ENCODE results near the gene PROZ. TPM values are rescaled to one million over a fixed set of nuclear protein-coding genes. Genes with fewer than 3 reads are reported as not detected.

The PROZ gene
- total RNA-seq, 2 experiments from 2014 or later = not detected

GRCh38 chr13:113216254-113217048 lies 58.0 kb downstream of the PROZ start:
- ChIA-PET CTCF (no interaction called here), POLR2A (interaction anchor here (0.6 kb wide), 1 partner anchor 12 kb away, joined by 3 read pairs; no protein-coding TSS in a partner anchor)
- Histone ChIP-seq H3K27ac (ENCODE audit: low read depth in 1 of 2, low read length in 2 of 2) (no peak overlapping the region), H3K27me3 (ENCODE audit: control insufficient read depth in 1 of 2, insufficient read depth in 2 of 2, low read length in 2 of 2) (no peaks in the 10 kb centered on the region), H3K36me3 (ENCODE audit: insufficient read depth, low read length) (peaks cover 47% of the 10 kb centered on the region), H3K9me3 (ENCODE audit: control insufficient read depth in 1 of 2, insufficient read depth in 1 of 2, low read length in 2 of 2) (no peaks in the 10 kb centered on the region), H3K4me3 (ENCODE audit: low read length) (no peak overlapping the region), H3K4me1 (ENCODE audit: insufficient read depth, low read length) (peaks cover 51% of the 10 kb centered on the region)
- Mint-ChIP-seq H3K27me3 (no peaks in the 10 kb centered on the region), H3K4me3 (no peak overlapping the region), H3K27ac (no peak overlapping the region), H3K4me1 (ENCODE audit: low read depth) (peaks cover 27% of the 10 kb centered on the region), H3K36me3 (ENCODE audit: low read depth) (peaks cover 38% of the 10 kb centered on the region), H3K9me3 (no peaks in the 10 kb centered on the region)
- no peak for TF ChIP-seq CTCF (IDR thresholded peaks at IDR 0.05)
- ATAC-seq (ENCODE audit: poor library complexity) (no peak), DNase-seq (no peak)
- intact Hi-C loops (cut with DNase I, micrococcal nuclease) = no loop called here

GRCh38 chr13:113218586-113218985 lies 60.1 kb downstream of the PROZ start:
- Mint-ChIP-seq H3K27ac (no peak overlapping the region), H3K4me3 (no peak overlapping the region), H3K27me3 (no peaks in the 10 kb centered on the region), H3K4me1 (ENCODE audit: low read depth) (peaks cover 18% of the 10 kb centered on the region), H3K9me3 (no peaks in the 10 kb centered on the region), H3K36me3 (ENCODE audit: low read depth) (peaks cover 50% of the 10 kb centered on the region)
- H3K27me3 ChIP-seq (ENCODE audit: control insufficient read depth in 1 of 2, insufficient read depth in 2 of 2, low read length in 2 of 2) = no peaks in the 10 kb centered on the region
- peaks cover 49% of the 10 kb centered on the region for H3K36me3 ChIP-seq (ENCODE audit: insufficient read depth, low read length)
- intact Hi-C loops (cut with DNase I, micrococcal nuclease) = no loop called here
- H3K4me3 ChIP-seq (ENCODE audit: low read length) = no peak overlapping the region
- TF ChIP-seq CTCF (IDR thresholded peaks at IDR 0.05) = no peak
- ATAC-seq (ENCODE audit: poor library complexity) (no peak), DNase-seq (no peak)
- H3K4me1 ChIP-seq (ENCODE audit: insufficient read depth, low read length) = peaks cover 34% of the 10 kb centered on the region
- POLR2A ChIA-PET = no interaction called here
- no peaks in the 10 kb centered on the region for H3K9me3 ChIP-seq (ENCODE audit: control insufficient read depth in 1 of 2, insufficient read depth in 1 of 2, low read length in 2 of 2)
- no peak overlapping the region for H3K27ac ChIP-seq (ENCODE audit: low read depth in 1 of 2, low read length in 2 of 2)
- CTCF ChIA-PET = interaction anchor here (0.8 kb wide), 1 partner anchor 10 kb away, joined by 3 read pairs; the partner anchor contains the start of gene PCID2

DNA sequence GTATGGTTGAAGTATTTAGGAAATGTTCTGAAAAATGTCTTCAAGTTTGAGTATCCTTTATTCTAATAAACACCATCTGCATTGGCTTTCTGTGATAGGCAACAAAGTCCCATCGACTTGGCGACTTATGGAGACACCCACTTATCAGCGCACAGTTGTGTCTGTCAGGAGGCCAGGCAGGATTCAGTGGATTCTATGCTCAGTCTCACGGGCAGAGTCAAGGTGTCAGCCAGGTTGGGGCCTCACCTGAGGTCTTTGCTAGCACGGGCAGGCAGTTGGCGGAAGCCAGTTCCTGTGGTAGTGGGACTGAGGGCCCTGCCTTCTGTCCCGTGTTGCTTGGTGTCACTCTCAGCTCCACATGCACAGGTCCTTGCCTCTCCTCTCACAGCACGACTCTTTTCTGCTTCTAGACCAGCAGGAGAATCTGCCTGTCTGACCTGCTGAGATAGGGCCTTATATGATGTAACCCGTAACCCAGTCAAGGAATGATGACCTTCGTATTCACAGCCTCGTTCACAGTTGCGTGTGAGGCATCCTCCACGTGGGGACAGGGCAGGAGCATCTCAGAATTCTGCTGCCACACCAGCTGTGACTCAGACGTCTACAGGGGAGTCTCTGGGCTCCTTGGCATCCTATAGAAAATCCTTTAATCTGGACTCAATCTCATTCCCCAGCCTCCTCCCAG lies 61.0 kb downstream of the PROZ start:
- Histone ChIP-seq H3K27ac (ENCODE audit: low read depth in 1 of 2, low read length in 2 of 2) (no peak overlapping the region), H3K9me3 (ENCODE audit: control insufficient read depth in 1 of 2, insufficient read depth in 1 of 2, low read length in 2 of 2) (no peaks in the 10 kb centered on the region), H3K27me3 (ENCODE audit: control insufficient read depth in 1 of 2, insufficient read depth in 2 of 2, low read length in 2 of 2) (no peaks in the 10 kb centered on the region), H3K36me3 (ENCODE audit: insufficient read depth, low read length) (peaks cover 49% of the 10 kb centered on the region), H3K4me3 (ENCODE audit: low read length) (no peak overlapping the region), H3K4me1 (ENCODE audit: insufficient read depth, low read length) (peaks cover 26% of the 10 kb centered on the region)
- peaks cover 18% of the 10 kb centered on the region for H3K4me1 Mint-ChIP-seq (ENCODE audit: low read depth)
- H3K27ac Mint-ChIP-seq = no peak overlapping the region
- H3K4me3 Mint-ChIP-seq = no peak overlapping the region
- TF ChIP-seq CTCF (IDR thresholded peaks at IDR 0.05) = no peak
- H3K27me3 Mint-ChIP-seq = no peaks in the 10 kb centered on the region
- H3K9me3 Mint-ChIP-seq = no peaks in the 10 kb centered on the region
- POLR2A ChIA-PET = interaction anchor here (1.0 kb wide), 1 partner anchor 9 kb away, joined by 3 read pairs; no protein-coding TSS in a partner anchor
- no peak for ATAC-seq (ENCODE audit: poor library complexity)
- peaks cover 52% of the 10 kb centered on the region for H3K36me3 Mint-ChIP-seq (ENCODE audit: low read depth)
- DNase-seq = no peak
- CTCF ChIA-PET = interaction anchor here (0.8 kb wide), 1 partner anchor 11 kb away, joined by 3 read pairs; the partner anchor contains the start of gene PCID2
- intact Hi-C loops (cut with DNase I, micrococcal nuclease) = no loop called here
